Germinal center (tissue), 1 donor: ENCODE measurements around the gene MSL2.
"Not testable (repeated sequence)": the region's sequence is repeated elsewhere in the genome, so short reads cannot be mapped to it uniquely, and the experiment has no call there.

Experiments
- DNase-seq: peaks from one replicate; pipeline ENCODE4 v3.0.0; 2012; ENCODE audit warnings: mixed read lengths, low spot score

Gene MSL2

GRCh38 chr3:136142592-136142991 is 53.5 kb downstream of the MSL2 start:
- DNase-seq, result no peak

GRCh38 chr3:136141891-136142290 is 54.2 kb downstream of the MSL2 start:
- no peak for DNase-seq

GRCh38 chr3:136141291-136141785 is 54.8 kb downstream of the MSL2 start:
- DNase-seq, result no peak

- DNase-seq, result no peak
These were observed 59.7 kb downstream of the MSL2 start for GRCh38 chr3:136136454-136136853.

GRCh38 chr3:136135039-136135802 is 60.9 kb downstream of the MSL2 start:
- no peak for DNase-seq

- DNase-seq, result no peak
These were observed 62.0 kb downstream of the MSL2 start for GRCh38 chr3:136134091-136134490.

GRCh38 chr3:136131647-136132046 is 64.5 kb downstream of the MSL2 start:
- not testable (repeated sequence) for DNase-seq

GRCh38 chr3:136122006-136122405 is 74.1 kb downstream of the MSL2 start:
- DNase-seq, result no peak

- no peak for DNase-seq
These were observed 75.5 kb downstream of the MSL2 start for GRCh38 chr3:136120373-136121348.

GRCh38 chr3:136119783-136120182 is 76.4 kb downstream of the MSL2 start:
- DNase-seq, result not testable (repeated sequence)

- not testable (repeated sequence) for DNase-seq
These were observed 76.8 kb downstream of the MSL2 start for GRCh38 chr3:136119332-136119731.

- no peak for DNase-seq
These were observed 81.7 kb downstream of the MSL2 start for GRCh38 chr3:136114421-136114820.

GRCh38 chr3:136110481-136110880 is 85.7 kb downstream of the MSL2 start:
- no peak for DNase-seq

GRCh38 chr3:136109499-136109898 is 86.6 kb downstream of the MSL2 start:
- DNase-seq, result no peak

- DNase-seq, result no peak
These were observed 90.0 kb downstream of the MSL2 start for GRCh38 chr3:136106101-136106500.

GRCh38 chr3:136105044-136105443 is 91.1 kb downstream of the MSL2 start:
- DNase-seq, result no peak
